HepG2 (cell line): ENCODE measurements around the gene MYLK. TPM values are rescaled to one million over a fixed set of nuclear protein-coding genes. Genes with fewer than 3 reads are reported as not detected.
A peak's percentile ranks its signal among the peaks of the same experiment; 100 is the strongest.

Source experiments
- AGO2 ChIP-seq: fragments of 200-400 bp; formaldehyde crosslinking; optimal IDR thresholded peaks from 2 replicates; pipeline ENCODE3; 2017; ENCODE audit warnings: mild to moderate bottlenecking, low read depth, low read length, moderate library complexity
- ATAD3A ChIP-seq: sonication (generic); formaldehyde crosslinking; IDR thresholded peaks from 2 replicates; pipeline ENCODE4 v1.4.0; 2020; ENCODE audit warnings: missing genetic modification reagents
- ATF7 ChIP-seq, 2 experiments: fragments of 450-650 bp in 1 of 2; sonication (generic) in 1 of 2; formaldehyde crosslinking in 1 of 2; IDR thresholded peaks; 2 replicates each; pipeline versions ENCODE4 v1.4.0 to v1.6.1; 2016 to 2020; ENCODE audit warnings: antibody characterized with exemption in 1 of 2, mild to moderate bottlenecking in 1 of 2, missing genetic modification reagents in 1 of 2
- CBX5 ChIP-seq: sonication (generic); formaldehyde crosslinking; IDR thresholded peaks from 2 replicates; pipeline ENCODE4 v1.4.0; 2020; ENCODE audit warnings: missing genetic modification reagents, borderline replicate concordance
- CHD4 ChIP-seq: fragments of 200-600 bp; sonication (generic); IDR thresholded peaks from 2 replicates; pipeline ENCODE4 v1.7.0; 2017; ENCODE audit warnings: mild to moderate bottlenecking, low read length, borderline replicate concordance
- DMAP1 ChIP-seq: IDR thresholded peaks from 2 replicates; pipeline ENCODE4 v1.6.1; 2016
- ELF4 ChIP-seq: sonication (generic); formaldehyde crosslinking; IDR thresholded peaks from 2 replicates; pipeline ENCODE4 v1.5.0; 2020; ENCODE audit warnings: missing genetic modification reagents, mild to moderate bottlenecking, moderate library complexity, borderline replicate concordance
- GTF2F1 ChIP-seq: fragments of 150-350 bp; IDR thresholded peaks from 2 replicates; pipeline ENCODE4 v1.6.1; 2014; ENCODE audit warnings: low read length
- HHEX ChIP-seq: IDR thresholded peaks from 2 replicates; pipeline ENCODE4 v1.6.1; 2016; ENCODE audit warnings: control low read depth
- HMG20A ChIP-seq: IDR thresholded peaks from 2 replicates; pipeline ENCODE4 v1.6.1; 2016; ENCODE audit warnings: borderline replicate concordance
- JUND ChIP-seq: sonication (generic); formaldehyde crosslinking; IDR thresholded peaks from 2 replicates; pipeline ENCODE4 v1.8.0; 2022; ENCODE audit warnings: mild to moderate bottlenecking, missing genetic modification reagents
- LCORL ChIP-seq, 2 experiments: fragments of 450-650 bp in 1 of 2; sonication (generic) in 1 of 2; formaldehyde crosslinking in 1 of 2; IDR thresholded peaks; 2 replicates each; pipeline versions ENCODE4 v1.5.0 to v1.6.1; 2017 to 2020; ENCODE audit warnings: antibody characterized with exemption in 1 of 2, missing genetic modification reagents in 1 of 2
- MIER2 ChIP-seq: IDR thresholded peaks from 2 replicates; pipeline ENCODE4 v1.6.1; 2016; ENCODE audit warnings: missing biosample characterization, missing genetic modification reagents
- NFIC ChIP-seq: IDR thresholded peaks from 2 replicates; pipeline ENCODE4 v1.6.1; 2012; ENCODE audit warnings: mild to moderate bottlenecking, low read length, inconsistent platforms
- NFKB2 ChIP-seq: sonication (generic); formaldehyde crosslinking; IDR thresholded peaks from 2 replicates; pipeline ENCODE4 v1.4.0; 2020; ENCODE audit warnings: missing genetic modification reagents, borderline replicate concordance
- RARG ChIP-seq: sonication (generic); formaldehyde crosslinking; IDR thresholded peaks from 2 replicates; pipeline ENCODE4 v1.4.0; 2020; ENCODE audit warnings: low read depth, mild to moderate bottlenecking, missing genetic modification reagents
- RBFOX2 ChIP-seq: fragments of 200-400 bp; formaldehyde crosslinking; IDR thresholded peaks from 2 replicates; pipeline ENCODE4 v1.6.1; 2017; ENCODE audit warnings: low read depth, mild to moderate bottlenecking, low read length
- RFX5 ChIP-seq: IDR thresholded peaks from 2 replicates; pipeline ENCODE4 v1.6.1; 2011; ENCODE audit warnings: low read depth, low read length, improper control_type of control experiment
- SALL1 ChIP-seq: sonication (generic); formaldehyde crosslinking; IDR thresholded peaks from 2 replicates; pipeline ENCODE4 v1.8.0; 2022; ENCODE audit warnings: mild to moderate bottlenecking, missing genetic modification reagents
- SUZ12 ChIP-seq: fragments of 150-350 bp; IDR thresholded peaks from 2 replicates; pipeline ENCODE4 v1.6.1; 2014; ENCODE audit warnings: low read depth, low read length
- TAF1 ChIP-seq: sonication (generic); formaldehyde crosslinking; IDR thresholded peaks from 2 replicates; pipeline ENCODE4 v1.4.0; 2020; ENCODE audit warnings: missing genetic modification reagents
- TSC22D2 ChIP-seq: sonication (generic); formaldehyde crosslinking; IDR thresholded peaks from 2 replicates; pipeline ENCODE4 v1.5.1; 2020; ENCODE audit warnings: missing genetic modification reagents, mild to moderate bottlenecking, borderline replicate concordance
- ZFY ChIP-seq: sonication (generic); formaldehyde crosslinking; IDR thresholded peaks from 2 replicates; pipeline ENCODE4 v1.4.0; 2020; ENCODE audit warnings: missing genetic modification reagents
- ZKSCAN1 ChIP-seq: fragments of 150-350 bp; IDR thresholded peaks from 2 replicates; pipeline ENCODE4 v1.6.1; 2014; ENCODE audit warnings: low read length
- ZNF296 ChIP-seq: sonication (generic); formaldehyde crosslinking; conservative IDR thresholded peaks from 2 replicates; pipeline ENCODE4 v1.5.0; 2020; ENCODE audit warnings: mild to moderate bottlenecking, missing genetic modification reagents
- ZNF34 ChIP-seq: sonication (generic); formaldehyde crosslinking; IDR thresholded peaks from 2 replicates; pipeline ENCODE4 v1.4.0; 2020; ENCODE audit warnings: mild to moderate bottlenecking, missing genetic modification reagents, borderline replicate concordance
- ZNF775 ChIP-seq: sonication (generic); formaldehyde crosslinking; IDR thresholded peaks from 2 replicates; pipeline ENCODE4 v1.4.0; 2020; ENCODE audit warnings: missing genetic modification reagents, mild to moderate bottlenecking, moderate library complexity, borderline replicate concordance
- ZSCAN20 ChIP-seq: sonication (generic); formaldehyde crosslinking; IDR thresholded peaks from 2 replicates; pipeline ENCODE4 v1.4.0; 2020; ENCODE audit warnings: missing genetic modification reagents, mild to moderate bottlenecking, borderline replicate concordance
- ZSCAN9 ChIP-seq: IDR thresholded peaks from 2 replicates; pipeline ENCODE4 v1.6.1; 2016; ENCODE audit warnings: borderline replicate concordance
- polyA plus RNA-seq, 8 experiments: library from polyadenylated mRNA; depleted of rRNA in 3 of 8; stranded (reverse) in 7 of 8; unstranded in 1 of 8; fragments of >200 nt; fragmentation: Illumina TruSeq in 4 of 8; extraction: Trizol in 4 of 8; gene quantifications; 2 replicates each; pipeline versions ENCODE4 v1.2.1 to v1.2.3, GENCODE V29; 2011 to 2016; ENCODE audit warnings: low read depth in 4 of 8, missing spikeins in 1 of 8, mixed read lengths in 1 of 8; ENCODE audit not compliant: insufficient read depth in 1 of 8
- total RNA-seq, 5 experiments: library from RNA; depleted of rRNA; stranded (reverse); fragments of >200 nt; fragmentation: Illumina TruSeq; extraction: Trizol; gene quantifications; 2 replicates each; pipeline ENCODE4 v1.2.3, GENCODE V29; 2016; ENCODE audit warnings: low read depth in 1 of 5
- TF ChIP-seq, protein P1 (sequence below): sonication (generic); formaldehyde crosslinking; IDR thresholded peaks from 2 replicates; pipeline ENCODE4 v1.5.1; 2020; ENCODE audit warnings: missing genetic modification reagents, mild to moderate bottlenecking, borderline replicate concordance
- TF ChIP-seq, protein P2 (sequence below): sonication (generic); formaldehyde crosslinking; IDR thresholded peaks from 2 replicates; pipeline ENCODE4 v1.4.0; 2020; ENCODE audit warnings: missing genetic modification reagents, mild to moderate bottlenecking, borderline replicate concordance

The MYLK gene
- total and polyA plus RNA-seq, 2 of the 13 experiments (the other 11 are each of a cell fraction or from before 2014, with no cell fraction given) = 10.6 to 34.9 TPM

DNA sequence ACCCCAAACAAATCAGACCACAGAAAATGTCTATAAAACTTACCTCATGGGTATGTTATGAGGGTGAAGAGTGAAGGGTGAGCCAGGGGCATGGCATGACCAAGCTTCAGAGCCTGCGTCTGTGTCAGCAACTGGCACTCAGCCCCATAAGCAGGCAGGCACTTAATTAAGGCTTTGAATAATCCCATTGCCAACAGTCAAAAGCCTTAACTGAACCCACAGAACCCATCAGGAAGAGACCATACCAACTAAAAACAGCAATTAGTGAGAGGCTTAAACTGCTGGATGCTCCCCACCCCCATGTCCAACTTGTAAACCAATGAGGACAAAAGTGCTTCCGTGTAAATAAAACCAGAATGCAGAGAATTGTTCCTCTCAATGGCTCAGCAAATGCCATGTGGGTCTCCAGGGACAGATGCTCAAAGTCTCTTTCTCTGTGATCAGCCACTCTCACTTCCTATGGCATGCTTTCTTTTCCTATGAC, 126.0 kb downstream of the MYLK start (continued):
- TF ChIP-seq ZNF775 (CRISPR knock-in tag) (no peak), TAF1 (no peak), SUZ12 (no peak), ZSCAN20 (no peak), ZFY (CRISPR knock-in tag) (no peak), TSC22D2 (CRISPR knock-in tag) (no peak), NFIC (no peak), CHD4 (no peak), HMG20A (CRISPR knock-in tag) (no peak), DMAP1 (CRISPR knock-in tag) (no peak), ZNF296 (CRISPR knock-in tag) (no peak), ZNF34 (no peak), AGO2 (no peak), ATF7 (IDR thresholded peaks at IDR 0.05) (no peak), ATF7 (CRISPR knock-in tag; IDR thresholded peaks at IDR 0.05) (no peak), JUND (CRISPR knock-in tag) (no peak), MIER2 (no peak), RBFOX2 (no peak), RFX5 (no peak), NFKB2 (no peak), SALL1 (peak; percentile 57), CBX5 (CRISPR knock-in tag) (no peak), HHEX (0 out of 2 replicates have a peak, but pooled peaks have one; percentile 12), LCORL (IDR thresholded peaks at IDR 0.05) (no peak), LCORL (CRISPR knock-in tag; IDR thresholded peaks at IDR 0.05) (peak; percentile 67), ZKSCAN1 (no peak), ATAD3A (CRISPR knock-in tag) (no peak), GTF2F1 (no peak), ELF4 (CRISPR knock-in tag) (no peak), ZSCAN9 (CRISPR knock-in tag) (no peak), RARG (CRISPR knock-in tag) (no peak)
- TF ChIP-seq, protein P1, sequence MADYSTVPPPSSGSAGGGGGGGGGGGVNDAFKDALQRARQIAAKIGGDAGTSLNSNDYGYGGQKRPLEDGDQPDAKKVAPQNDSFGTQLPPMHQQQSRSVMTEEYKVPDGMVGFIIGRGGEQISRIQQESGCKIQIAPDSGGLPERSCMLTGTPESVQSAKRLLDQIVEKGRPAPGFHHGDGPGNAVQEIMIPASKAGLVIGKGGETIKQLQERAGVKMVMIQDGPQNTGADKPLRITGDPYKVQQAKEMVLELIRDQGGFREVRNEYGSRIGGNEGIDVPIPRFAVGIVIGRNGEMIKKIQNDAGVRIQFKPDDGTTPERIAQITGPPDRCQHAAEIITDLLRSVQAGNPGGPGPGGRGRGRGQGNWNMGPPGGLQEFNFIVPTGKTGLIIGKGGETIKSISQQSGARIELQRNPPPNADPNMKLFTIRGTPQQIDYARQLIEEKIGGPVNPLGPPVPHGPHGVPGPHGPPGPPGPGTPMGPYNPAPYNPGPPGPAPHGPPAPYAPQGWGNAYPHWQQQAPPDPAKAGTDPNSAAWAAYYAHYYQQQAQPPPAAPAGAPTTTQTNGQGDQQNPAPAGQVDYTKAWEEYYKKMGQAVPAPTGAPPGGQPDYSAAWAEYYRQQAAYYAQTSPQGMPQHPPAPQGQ (CRISPR knock-in tag) = no peak
- TF ChIP-seq, protein P2, sequence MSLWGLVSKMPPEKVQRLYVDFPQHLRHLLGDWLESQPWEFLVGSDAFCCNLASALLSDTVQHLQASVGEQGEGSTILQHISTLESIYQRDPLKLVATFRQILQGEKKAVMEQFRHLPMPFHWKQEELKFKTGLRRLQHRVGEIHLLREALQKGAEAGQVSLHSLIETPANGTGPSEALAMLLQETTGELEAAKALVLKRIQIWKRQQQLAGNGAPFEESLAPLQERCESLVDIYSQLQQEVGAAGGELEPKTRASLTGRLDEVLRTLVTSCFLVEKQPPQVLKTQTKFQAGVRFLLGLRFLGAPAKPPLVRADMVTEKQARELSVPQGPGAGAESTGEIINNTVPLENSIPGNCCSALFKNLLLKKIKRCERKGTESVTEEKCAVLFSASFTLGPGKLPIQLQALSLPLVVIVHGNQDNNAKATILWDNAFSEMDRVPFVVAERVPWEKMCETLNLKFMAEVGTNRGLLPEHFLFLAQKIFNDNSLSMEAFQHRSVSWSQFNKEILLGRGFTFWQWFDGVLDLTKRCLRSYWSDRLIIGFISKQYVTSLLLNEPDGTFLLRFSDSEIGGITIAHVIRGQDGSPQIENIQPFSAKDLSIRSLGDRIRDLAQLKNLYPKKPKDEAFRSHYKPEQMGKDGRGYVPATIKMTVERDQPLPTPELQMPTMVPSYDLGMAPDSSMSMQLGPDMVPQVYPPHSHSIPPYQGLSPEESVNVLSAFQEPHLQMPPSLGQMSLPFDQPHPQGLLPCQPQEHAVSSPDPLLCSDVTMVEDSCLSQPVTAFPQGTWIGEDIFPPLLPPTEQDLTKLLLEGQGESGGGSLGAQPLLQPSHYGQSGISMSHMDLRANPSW (CRISPR knock-in tag) = 0 out of 2 replicates have a peak, but pooled peaks have one; percentile 59
